Mesenchymal stem cell (in vitro differentiated cells and primary cell): ENCODE results near the gene PTPA.

Experiments
- DNase-seq: peaks from one replicate; pipeline ENCODE4 v3.0.0-alpha.2; 2013
- H2AFZ ChIP-seq: one replicate; pipeline ENCODE4 v1.6.1; 2013; ENCODE audit warnings: low read depth, mild to moderate bottlenecking, control low read depth, inconsistent platforms, low read length, moderate library complexity
- H2AK5ac ChIP-seq: 2 replicates; pipeline ENCODE4 v1.6.1; 2013; ENCODE audit warnings: low read length, moderate library complexity, mild to moderate bottlenecking, inconsistent platforms; ENCODE audit not compliant: severe bottlenecking
- H2BK120ac ChIP-seq: one replicate; pipeline ENCODE4 v1.6.1; 2013; ENCODE audit warnings: low read depth, mild to moderate bottlenecking, inconsistent platforms, low read length, moderate library complexity
- H2BK12ac ChIP-seq, 2 experiments: one replicate each; pipeline ENCODE4 v1.6.1; 2013; ENCODE audit warnings: inconsistent platforms in 2 of 2, low read length in 2 of 2, mild to moderate bottlenecking in 2 of 2, moderate library complexity in 2 of 2, control low read depth in 1 of 2
- H2BK15ac ChIP-seq: one replicate; pipeline ENCODE4 v1.6.1; 2013; ENCODE audit warnings: mild to moderate bottlenecking, low read depth, inconsistent platforms; ENCODE audit not compliant: poor library complexity, severe bottlenecking
- H2BK5ac ChIP-seq: 2 replicates; pipeline ENCODE4 v1.6.1; 2013; ENCODE audit warnings: low read depth, mild to moderate bottlenecking, low read length, control low read depth, inconsistent platforms; ENCODE audit not compliant: poor library complexity, severe bottlenecking
- H3K14ac ChIP-seq, 2 experiments: one replicate each; pipeline ENCODE4 v1.6.1; 2013; ENCODE audit warnings: inconsistent platforms in 2 of 2, low read length in 2 of 2, control low read depth in 1 of 2, mild to moderate bottlenecking in 1 of 2, moderate library complexity in 1 of 2
- H3K18ac ChIP-seq, 2 experiments: one replicate each; pipeline ENCODE4 v1.6.1; 2013; ENCODE audit warnings: inconsistent platforms in 2 of 2, low read length in 2 of 2, control low read depth in 1 of 2, low read depth in 1 of 2, mild to moderate bottlenecking in 1 of 2
- H3K23ac ChIP-seq, 2 experiments: one replicate each; pipeline ENCODE4 v1.6.1; 2013; ENCODE audit warnings: inconsistent platforms in 2 of 2, low read length in 2 of 2, mild to moderate bottlenecking in 2 of 2, moderate library complexity in 2 of 2, control low read depth in 1 of 2
- H3K27ac ChIP-seq: 2 replicates; pipeline ENCODE4 v1.5.1; 2013; ENCODE audit warnings: mild to moderate bottlenecking, moderate library complexity, low read length, control low read depth, inconsistent platforms; ENCODE audit not compliant: poor library complexity, severe bottlenecking
- H3K27me3 ChIP-seq, 2 experiments: 2 replicates each; pipeline versions ENCODE4 v1.6.1 to v1.7.0; 2013; ENCODE audit warnings: low read length in 2 of 2, mild to moderate bottlenecking in 2 of 2, moderate library complexity in 2 of 2, control low read depth in 1 of 2, inconsistent platforms in 1 of 2; ENCODE audit not compliant: control insufficient read depth in 1 of 2, insufficient read depth in 1 of 2
- H3K36me3 ChIP-seq, 2 experiments: 2 replicates each; pipeline versions ENCODE4 v1.6.1 to v1.7.0; 2013; ENCODE audit warnings: low read length in 2 of 2, control low read depth in 1 of 2, inconsistent platforms in 1 of 2, low read depth in 1 of 2, mild to moderate bottlenecking in 1 of 2; ENCODE audit not compliant: insufficient read depth in 2 of 2, control insufficient read depth in 1 of 2
- H3K4ac ChIP-seq, 2 experiments: one replicate each; pipeline ENCODE4 v1.6.1; 2013; ENCODE audit warnings: inconsistent platforms in 2 of 2, low read length in 2 of 2, mild to moderate bottlenecking in 2 of 2, moderate library complexity in 2 of 2, control low read depth in 1 of 2, low read depth in 1 of 2
- H3K4me1 ChIP-seq: 2 replicates; pipeline ENCODE4 v1.6.1; 2013; ENCODE audit warnings: low read depth, low read length, control low read depth; ENCODE audit not compliant: control insufficient read depth, insufficient read depth
- H3K4me2 ChIP-seq: 2 replicates; pipeline ENCODE4 v1.6.1; 2013; ENCODE audit warnings: low read length, mild to moderate bottlenecking, inconsistent platforms; ENCODE audit not compliant: poor library complexity, severe bottlenecking
- H3K4me3 ChIP-seq, 2 experiments: 2 replicates each; pipeline versions ENCODE4 v1.5.1 to v1.7.0; 2013; ENCODE audit warnings: low read length in 2 of 2, mild to moderate bottlenecking in 2 of 2, control low read depth in 1 of 2, low read depth in 1 of 2; ENCODE audit not compliant: insufficient read depth in 1 of 2
- H3K79me1 ChIP-seq: replicated peaks from 2 replicates; pipeline ENCODE4 v1.6.1; 2013; ENCODE audit warnings: mild to moderate bottlenecking, control low read depth, low read length, inconsistent platforms; ENCODE audit not compliant: poor library complexity, severe bottlenecking
- H3K9ac ChIP-seq: 2 replicates; pipeline ENCODE4 v1.7.0; 2013; ENCODE audit warnings: mild to moderate bottlenecking, low read length, moderate library complexity
- H3K9me3 ChIP-seq: 2 replicates; pipeline ENCODE4 v1.7.0; 2013; ENCODE audit warnings: mild to moderate bottlenecking, low read length; ENCODE audit not compliant: control insufficient read depth
- H4K8ac ChIP-seq: one replicate; pipeline ENCODE4 v1.6.1; 2013; ENCODE audit warnings: inconsistent platforms, mild to moderate bottlenecking, low read length, moderate library complexity
- H4K91ac ChIP-seq: one replicate; pipeline ENCODE4 v1.6.1; 2013; ENCODE audit warnings: mild to moderate bottlenecking, low read length, inconsistent platforms
- WGBS: methylation state at CpG from one replicate; pipeline ENCODE4 v1.1.7; 2013; ENCODE audit warnings: mixed read lengths; 5-methylcytosine and 5-hydroxymethylcytosine counted together

PTPA gene

DNA sequence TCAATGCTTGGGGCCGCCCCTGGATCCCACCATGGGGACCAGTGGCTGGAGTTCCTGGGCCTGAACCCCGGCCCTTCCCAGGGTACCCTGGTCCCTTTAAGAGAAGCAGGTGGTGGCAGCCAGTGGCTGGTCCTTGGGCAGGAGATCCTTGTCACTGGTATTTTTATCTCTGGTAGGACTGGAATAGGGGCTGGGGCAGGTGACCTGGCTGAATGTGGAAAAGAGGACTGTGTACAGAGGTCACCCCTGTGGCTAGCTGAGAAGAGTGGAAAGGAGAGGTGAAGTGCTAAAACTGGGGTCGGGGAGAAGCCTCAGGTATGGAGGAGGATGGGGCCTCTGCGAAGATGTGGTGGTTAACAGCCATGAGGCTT is 7.6 kb upstream of the PTPA start:
- Histone ChIP-seq H2AK5ac (no peak overlapping the region), H3K9me3 (no peaks in the 10 kb centered on the region), H2BK120ac (no peak overlapping the region), H3K9ac (no peak overlapping the region), H2BK12ac (no peak overlapping the region), H3K27ac (no peak overlapping the region), H3K27me3 (no peaks in the 10 kb centered on the region), H2BK5ac (no peak overlapping the region), H4K8ac (no peak overlapping the region), H2BK15ac (no peak overlapping the region), H2AFZ (no peak overlapping the region), H3K4ac (no peak overlapping the region), H4K91ac (no peak overlapping the region), H3K36me3 (peaks cover 49 to 68% of the 10 kb centered on the region in 2 experiments), H3K23ac (no peak overlapping the region), H3K18ac (no peak overlapping the region), H3K14ac (no peak overlapping the region), H3K79me1 (peaks cover 14% of the 10 kb centered on the region), H3K4me2 (no peak overlapping the region), H3K4me3 (no peak overlapping the region), H3K4me1 (peaks cover 4% of the 10 kb centered on the region)
- 86% methylated on average over 4 of the region's 4 CpGs for WGBS
- DNase-seq, result no peak

GRCh38 chr9:129104051-129104450 is 7.2 kb upstream of the PTPA start:
- H2BK12ac ChIP-seq, result no peak overlapping the region
- no peak overlapping the region for H3K4ac ChIP-seq

GRCh38 chr9:129105857-129106694 is 5.1 kb upstream of the PTPA start:
- Histone ChIP-seq H3K27me3 (no peaks in the 10 kb centered on the region), H3K9me3 (no peaks in the 10 kb centered on the region), H3K4me3 (no peak overlapping the region), H3K23ac (no peak overlapping the region), H3K9ac (no peak overlapping the region), H2AFZ (no peak overlapping the region), H3K4me2 (no peak overlapping the region), H4K8ac (no peak overlapping the region), H2BK15ac (no peak overlapping the region), H3K27ac (no peak overlapping the region), H2BK120ac (no peak overlapping the region), H3K79me1 (peaks cover 23% of the 10 kb centered on the region), H3K4ac (no peak overlapping the region), H2BK12ac (no peak overlapping the region), H3K36me3 (peaks cover 47 to 54% of the 10 kb centered on the region in 2 experiments), H3K4me1 (peaks cover 13% of the 10 kb centered on the region), H3K14ac (no peak overlapping the region), H2AK5ac (no peak overlapping the region), H3K18ac (no peak overlapping the region), H2BK5ac (no peak overlapping the region), H4K91ac (no peak overlapping the region)
- 89% methylated on average over 17 of the region's 17 CpGs for WGBS
- DNase-seq, result no peak

More at GRCh38 chr9:129104051-129104450, 7.2 kb upstream of the PTPA start:
- H3K27me3 ChIP-seq, result no peaks in the 10 kb centered on the region
- no peak overlapping the region for H4K8ac ChIP-seq
- peaks cover 16% of the 10 kb centered on the region for H3K79me1 ChIP-seq
- no peak overlapping the region for H4K91ac ChIP-seq
- no peak for DNase-seq
- H3K23ac ChIP-seq, result no peak overlapping the region
- WGBS, result 82% methylated on average over 11 of the region's 11 CpGs
- H2AK5ac ChIP-seq, result no peak overlapping the region
- H3K18ac ChIP-seq, result no peak overlapping the region
- H3K14ac ChIP-seq, result no peak overlapping the region
- no peak overlapping the region for H2BK5ac ChIP-seq
- no peak overlapping the region for H2AFZ ChIP-seq
- H2BK120ac ChIP-seq, result no peak overlapping the region
- no peak overlapping the region for H2BK15ac ChIP-seq
- peaks cover 52 to 70% of the 10 kb centered on the region in 2 experiments for H3K36me3 ChIP-seq
- H3K27ac ChIP-seq, result no peak overlapping the region
- H3K4me2 ChIP-seq, result no peak overlapping the region
- no peaks in the 10 kb centered on the region for H3K9me3 ChIP-seq
- H3K4me3 ChIP-seq, result no peak overlapping the region
- no peak overlapping the region for H3K9ac ChIP-seq
- H3K4me1 ChIP-seq, result peaks cover 6% of the 10 kb centered on the region

DNA sequence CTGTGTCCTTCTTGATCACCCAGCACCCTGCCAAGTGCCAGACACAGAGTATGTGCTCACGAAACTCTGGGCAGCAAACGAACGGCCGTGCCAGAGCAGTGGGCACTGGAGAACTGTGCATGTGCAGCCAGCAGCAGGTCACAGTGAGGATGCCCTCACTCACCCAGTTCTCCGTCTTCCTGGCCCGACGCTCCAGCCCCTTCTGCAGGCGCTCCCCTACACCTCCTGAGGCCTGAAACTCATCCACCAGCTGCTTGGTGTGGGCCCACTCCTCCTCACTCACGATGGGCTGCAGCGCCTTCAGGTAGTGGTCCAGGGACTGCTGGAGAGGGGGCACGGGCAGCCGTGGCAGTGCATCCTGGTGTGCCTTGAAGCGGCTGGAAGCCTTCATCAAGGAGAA is 3.6 kb upstream of the PTPA start:
- Histone ChIP-seq H3K9ac (no peak overlapping the region), H3K4me1 (peaks cover 15% of the 10 kb centered on the region), H2BK120ac (no peak overlapping the region), H3K14ac (no peak overlapping the region), H4K91ac (no peak overlapping the region), H3K36me3 (peaks cover 37 to 39% of the 10 kb centered on the region in 2 experiments), H2BK12ac (no peak overlapping the region), H2BK15ac (no peak overlapping the region), H3K4me2 (no peak overlapping the region), H3K79me1 (peaks cover 27% of the 10 kb centered on the region), H3K4me3 (no peak overlapping the region), H4K8ac (no peak overlapping the region), H3K4ac (no peak overlapping the region), H3K9me3 (no peaks in the 10 kb centered on the region), H2AK5ac (no peak overlapping the region), H3K27ac (no peak overlapping the region), H2BK5ac (no peak overlapping the region), H3K18ac (no peak overlapping the region), H3K27me3 (no peaks in the 10 kb centered on the region), H3K23ac (no peak overlapping the region), H2AFZ (no peak overlapping the region)
- DNase-seq, result no peak
- WGBS, result 95% methylated on average over 13 of the region's 13 CpGs
